Measurements from ENCODE around the gene RPP38. TPM values are rescaled to one million over a fixed set of nuclear protein-coding genes. Genes with fewer than 3 reads are reported as not detected.

RPP38 gene
- total and polyA plus RNA-seq, 2 of the 8 experiments (the other 6 are each of a cell fraction or from before 2014, with no cell fraction given), result 20.8 to 23.3 TPM

GRCh38 chr10:15084502-15084922 is 12.6 kb upstream of the RPP38 start:
- no peak overlapping the region for H2BK5ac ChIP-seq (ENCODE audit: low read depth, low read length)
- H3K4me3 ChIP-seq (ENCODE audit: extremely low read depth in 1 of 4, insufficient read depth in 2 of 4, low read depth in 3 of 4, low read length in 4 of 4), result peak overlapping the region in 1 of 4 experiments; percentile 40; a peak in 1 of 8 replicates
- no peak overlapping the region for H3K4ac ChIP-seq (replicated peaks; ENCODE audit: insufficient read length, low read depth, low read length)
- 0 out of 2 replicates have a peak, but pooled peaks cover 2% of the 10 kb centered on the region for H3K79me1 ChIP-seq (ENCODE audit: low read depth, low read length)
- H3K27ac ChIP-seq (ENCODE audit: low read depth, low read length), result no peak overlapping the region
- H3K14ac ChIP-seq (ENCODE audit: insufficient read length), result no peak overlapping the region
- H3K4me2 ChIP-seq (ENCODE audit: insufficient read depth in 1 of 2, low read depth in 2 of 2, low read length in 2 of 2), result peak overlapping the region; percentile 44 to 46; a peak in 3 of 4 replicates
- ChIA-PET CTCF (ENCODE audit: partially characterized antibody) (interaction anchor here (0.8 to 3.4 kb wide), 4 partner anchors 10 to 134 kb away, joined by 3 to 16 read pairs (median 4); no protein-coding TSS in a partner anchor), POLR2A (ENCODE audit: partially characterized antibody) (interaction anchor here (1.1 to 6.0 kb wide), 2 partner anchors 15 to 28 kb away, joined by 4 to 33 read pairs; partner anchors contain the start of gene RPP38)
- H2BK15ac ChIP-seq (ENCODE audit: low read length), result no peak overlapping the region
- no peak overlapping the region for H3K23ac ChIP-seq (ENCODE audit: insufficient read length)
- no peak overlapping the region for H2BK120ac ChIP-seq (replicated peaks; ENCODE audit: low read depth, low read length)
- H3K9ac ChIP-seq (replicated peaks in 1 of 4; ENCODE audit: extremely low read depth in 1 of 4, low read depth in 3 of 4, low read length in 3 of 4), result peak overlapping the region in 1 of 4 experiments; percentile 48; a peak in 1 of 7 replicates
- no peak overlapping the region for H2BK20ac ChIP-seq (ENCODE audit: low read length)
- WGBS, 2 experiments (ENCODE audit: extremely low coverage in 1 of 2, insufficient coverage in 1 of 2, insufficient read length in 1 of 2, insufficient replicate concordance in 2 of 2, low coverage in 1 of 2, low lambda C conversion rate in 2 of 2, missing lambda C conversion rate in 1 of 2), result 70% methylated on average over 7 of the region's 7 CpGs; no CpG with 5 or more reads in 1 of the 2 experiments
- TF ChIP-seq, protein P1, sequence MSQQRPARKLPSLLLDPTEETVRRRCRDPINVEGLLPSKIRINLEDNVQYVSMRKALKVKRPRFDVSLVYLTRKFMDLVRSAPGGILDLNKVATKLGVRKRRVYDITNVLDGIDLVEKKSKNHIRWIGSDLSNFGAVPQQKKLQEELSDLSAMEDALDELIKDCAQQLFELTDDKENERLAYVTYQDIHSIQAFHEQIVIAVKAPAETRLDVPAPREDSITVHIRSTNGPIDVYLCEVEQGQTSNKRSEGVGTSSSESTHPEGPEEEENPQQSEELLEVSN (IDR thresholded peaks at IDR 0.05), result no peak
- TF ChIP-seq SIN3A (conservative IDR thresholded peaks at IDR 0.05 in 1 of 2, IDR thresholded peaks at IDR 0.05 in 1 of 2; ENCODE audit: low read depth in 1 of 2, low read length in 2 of 2) (no peak), TAF1 (IDR thresholded peaks at IDR 0.05; ENCODE audit: low read depth, low read length) (0 out of 2 replicates have a peak, but pooled peaks have one; percentile 19), NRF1 (IDR thresholded peaks at IDR 0.05; ENCODE audit: low read depth, low read length) (no peak), POLR2A (IDR thresholded peaks at IDR 0.05; ENCODE audit: control extremely low read depth in 1 of 2, low read depth in 2 of 2, low read length in 2 of 2) (0 out of 3 replicates have a peak, but pooled peaks of 1 of the 2 experiments have one; percentile 25), SP1 (IDR thresholded peaks at IDR 0.05; ENCODE audit: low read depth, low read length) (peak; percentile 75)
- no peak overlapping the region for H2AK5ac ChIP-seq (ENCODE audit: low read depth, low read length)
- H2AFZ ChIP-seq (ENCODE audit: low read length), result 0 out of 2 replicates have a peak overlapping the region, but pooled peaks have one; percentile 38
- no peaks in the 10 kb centered on the region for H3K27me3 ChIP-seq (replicated peaks in 1 of 4; ENCODE audit: control insufficient read depth in 3 of 4, extremely low read depth in 1 of 4, insufficient read depth in 3 of 4, low read length in 3 of 4)
- no peaks in the 10 kb centered on the region for H3K36me3 ChIP-seq (ENCODE audit: control insufficient read depth in 2 of 4, insufficient read depth in 4 of 4, low read length in 3 of 4)
- H3K23me2 ChIP-seq (ENCODE audit: low read depth, low read length), result no peaks in the 10 kb centered on the region
- no peak overlapping the region for H3K56ac ChIP-seq (replicated peaks; ENCODE audit: insufficient read length, low read depth, low read length)
- no peak overlapping the region for H3K18ac ChIP-seq (ENCODE audit: extremely low read depth, low read length)
- no peak overlapping the region for H2BK12ac ChIP-seq (ENCODE audit: low read depth, low read length)
- DNase-seq (ENCODE audit: low read depth in 1 of 2, low spot score in 2 of 2) (peak in 1 of 2 experiments; percentile 54), FAIRE-seq (peak; percentile 94)
- no peak overlapping the region for H4K5ac ChIP-seq (ENCODE audit: insufficient read length, low read depth, low read length)
- H3K4me1 ChIP-seq (replicated peaks in 1 of 4; ENCODE audit: control insufficient read depth in 3 of 4, insufficient read depth in 4 of 4, low read length in 3 of 4), result peaks cover 0 to 10% (median 5%) of the 10 kb centered on the region in 4 experiments; a peak in 5 of 7 replicates
- no peak overlapping the region for H4K8ac ChIP-seq (ENCODE audit: extremely low read depth, insufficient read depth, low read length)
- H4K91ac ChIP-seq (replicated peaks; ENCODE audit: insufficient read length, low read length), result no peak overlapping the region
- no peaks in the 10 kb centered on the region for H4K20me1 ChIP-seq (replicated peaks in 1 of 2; ENCODE audit: control insufficient read depth in 1 of 2, insufficient read depth in 2 of 2, low read length in 2 of 2)
- no peaks in the 10 kb centered on the region for H3K9me3 ChIP-seq (ENCODE audit: insufficient read depth in 2 of 2, low read depth in 1 of 2, low read length in 1 of 2)
- H3K79me2 ChIP-seq (ENCODE audit: control insufficient read depth in 1 of 2, insufficient read depth in 2 of 2, low read length in 2 of 2), result no peaks in the 10 kb centered on the region
